HG03575 (cell line): Measurements from ENCODE around the gene GALNT5.
"Not testable (repeated sequence)": the region's sequence is repeated elsewhere in the genome, so short reads cannot be mapped to it uniquely, and the experiment has no call there.

Experiments
- ATAC-seq: cut with Tn5 transposase; IDR thresholded peaks from one replicate; pipeline ENCODE4 v1.9.1; 2021; ENCODE audit not compliant: unreplicated experiment, insufficient number of reproducible peaks, low FRiP score; ENCODE audit errors: extremely low read depth

GALNT5 gene

DNA sequence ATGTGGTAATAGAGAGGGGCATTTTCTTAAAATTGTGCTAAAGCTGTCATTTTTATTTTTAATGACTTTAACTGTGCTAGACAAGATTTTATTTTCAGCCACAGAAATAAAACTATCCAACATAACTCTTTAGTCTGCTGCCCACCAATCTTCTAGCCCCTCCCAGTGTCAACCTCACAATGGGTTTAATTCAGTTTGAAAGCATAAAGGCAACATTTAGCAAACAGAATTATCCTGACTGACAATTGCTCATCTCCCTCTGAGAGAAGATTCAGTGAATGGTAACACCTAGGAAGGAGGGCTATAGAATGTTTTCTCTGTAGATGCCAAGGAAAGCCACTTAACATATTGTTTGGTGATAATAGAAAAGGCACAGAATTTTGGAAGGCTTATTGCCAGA, 62.9 kb downstream of the GALNT5 start:
- ATAC-seq: no peak

GRCh38 chr2:157321466-157321865, 64.0 kb downstream of the GALNT5 start:
- ATAC-seq: no peak

DNA sequence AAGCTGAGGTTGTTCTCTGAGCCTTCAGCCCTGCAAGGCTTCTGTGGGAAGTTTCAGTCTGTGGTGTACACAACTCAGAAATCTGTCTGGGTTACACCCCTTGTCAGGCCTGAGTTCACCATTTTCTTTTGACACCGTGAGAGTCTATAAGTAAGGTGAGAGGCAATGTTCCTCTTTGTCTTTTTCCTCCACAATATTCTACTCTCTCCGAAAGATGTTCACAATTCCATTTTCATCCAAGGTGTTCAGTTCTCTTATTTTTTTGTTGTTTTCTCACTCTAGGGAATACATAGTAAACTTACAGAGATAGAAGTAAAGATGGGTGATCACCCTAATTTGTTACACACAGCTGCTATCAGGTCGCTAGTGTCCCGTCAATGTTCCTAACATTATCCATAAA, 64.9 kb downstream of the GALNT5 start:
- no peak for ATAC-seq

GRCh38 chr2:157324331-157324843, 66.9 kb downstream of the GALNT5 start:
- ATAC-seq: no peak

GRCh38 chr2:157325786-157326185, 68.3 kb downstream of the GALNT5 start, which contains the start of gene ERMN:
Gene ERMN (minus strand): TSS chr2:157325824. CDS start chr2:157325642, 182 bp downstream.
- ATAC-seq: no peak

- no peak for ATAC-seq
These were observed 69.2 kb downstream of the GALNT5 start for GRCh38 chr2:157326698-157327097.

DNA sequence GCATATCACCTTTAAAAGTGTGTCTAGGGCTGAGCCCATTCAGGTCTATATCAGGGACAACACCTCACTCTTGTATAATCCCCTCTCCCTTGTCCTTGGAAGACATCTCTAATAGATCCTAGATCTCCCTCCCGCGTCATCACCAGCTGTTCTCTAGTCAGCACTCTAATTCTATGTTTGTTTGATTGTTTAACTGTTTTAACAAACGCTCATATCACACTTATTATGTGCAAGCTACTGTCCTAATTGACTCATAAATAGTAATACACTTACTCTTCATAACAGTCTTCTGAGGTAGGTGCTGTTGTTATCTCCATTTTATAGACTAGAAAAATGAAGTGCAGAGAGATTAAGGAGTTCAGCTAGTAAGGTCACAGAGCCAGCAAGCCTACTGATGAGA, 69.7 kb downstream of the GALNT5 start:
- ATAC-seq: no peak

GRCh38 chr2:157327621-157328500, 70.4 kb downstream of the GALNT5 start:
- peak; percentile 97 for ATAC-seq

- ATAC-seq: no peak
These were observed 72.0 kb downstream of the GALNT5 start for GRCh38 chr2:157329524-157329923.

DNA sequence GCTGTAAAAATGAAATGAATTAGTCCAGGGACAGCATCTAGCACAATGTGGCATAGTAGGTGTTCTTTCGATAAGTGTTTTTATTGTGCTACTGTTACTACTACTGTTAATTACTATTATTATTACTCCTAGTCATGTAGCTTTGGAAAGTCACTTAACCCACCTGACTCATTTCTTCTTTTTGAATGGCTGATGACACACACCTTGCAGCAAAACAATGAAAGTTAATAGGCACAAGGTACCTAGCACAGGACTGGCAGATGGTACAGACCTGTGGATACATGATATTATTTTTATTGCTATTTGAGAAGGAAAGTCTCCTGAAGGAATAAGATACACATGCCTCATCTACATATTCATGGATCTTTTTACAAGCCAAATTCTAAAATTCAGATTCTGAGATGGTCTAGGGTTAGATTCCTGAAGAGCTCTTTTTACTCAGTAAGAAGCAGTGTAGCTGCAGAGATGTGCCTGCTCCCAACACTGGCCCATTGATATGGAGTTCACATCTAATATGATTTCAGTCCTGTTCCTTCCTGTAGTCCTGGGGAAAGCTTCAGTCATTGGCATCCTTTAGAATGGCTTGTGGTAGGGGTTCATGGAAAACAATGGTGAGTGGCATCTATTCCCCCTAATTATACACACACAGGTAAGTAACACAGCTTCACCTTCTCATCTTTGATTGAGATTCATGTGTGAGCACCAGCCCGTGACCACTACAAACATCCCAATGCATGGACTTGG, 76.0 kb downstream of the GALNT5 start:
- ATAC-seq: no peak

DNA sequence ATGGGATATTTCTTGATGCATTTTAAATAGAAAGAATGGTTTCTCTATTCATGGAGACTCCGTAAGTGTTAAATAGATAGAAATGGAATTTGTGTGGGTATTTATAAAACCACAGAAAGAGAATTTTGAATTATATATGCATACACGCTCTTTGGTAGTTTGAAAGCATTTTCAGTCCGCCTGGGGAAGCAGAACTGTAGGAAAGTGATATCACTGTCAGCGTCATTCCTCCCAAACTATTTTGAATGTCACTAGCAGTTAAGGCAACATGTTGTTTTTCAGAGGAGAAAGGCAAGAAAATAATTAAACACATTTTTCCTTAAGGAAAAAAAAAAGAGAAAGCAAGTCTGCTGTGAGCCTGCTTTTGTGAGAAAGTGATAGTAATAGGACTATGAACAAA, 76.8 kb downstream of the GALNT5 start:
- ATAC-seq: no peak

- ATAC-seq: no peak
These were observed 77.3 kb downstream of the GALNT5 start for GRCh38 chr2:157334797-157335196.

DNA sequence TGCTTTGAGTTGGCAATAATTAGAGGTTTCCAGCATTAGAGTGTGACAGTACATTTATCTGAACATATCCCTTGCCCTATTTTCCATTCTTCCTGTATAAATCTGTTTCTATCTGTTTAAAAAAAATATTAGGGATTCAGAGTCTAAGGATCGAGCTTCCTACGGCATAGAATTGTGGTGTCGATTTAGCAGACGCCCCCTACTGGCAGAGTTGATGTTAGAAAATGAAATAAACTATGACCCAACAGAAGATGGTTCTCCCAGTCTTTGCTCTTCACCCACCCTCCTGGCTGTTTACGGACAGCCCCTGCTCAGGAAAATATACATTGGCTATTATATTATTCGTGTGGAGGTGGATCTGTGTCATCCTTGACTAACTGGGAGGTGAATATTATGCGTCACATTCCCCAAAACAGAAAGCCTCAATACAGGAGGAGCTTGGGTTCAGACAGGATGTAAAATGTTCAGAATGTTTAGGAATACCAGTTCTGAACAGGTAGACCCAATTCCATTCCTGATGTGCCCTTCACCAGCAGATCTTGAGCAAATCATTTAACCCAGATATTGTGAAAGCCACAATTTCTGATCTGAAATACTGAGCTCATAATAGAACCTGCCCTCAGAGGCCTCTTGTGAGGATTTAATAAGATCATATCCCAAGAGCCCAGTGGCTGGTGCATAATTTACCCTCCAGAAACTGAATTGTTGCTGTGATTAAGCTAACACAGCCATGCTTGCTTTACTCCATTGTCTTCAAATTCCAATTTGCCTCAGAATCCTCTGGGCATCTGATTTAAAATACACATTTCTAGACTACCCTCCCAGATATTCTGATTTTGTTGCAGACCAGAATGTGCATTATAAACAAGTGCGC, 78.9 kb downstream of the GALNT5 start:
- ATAC-seq: no peak

- no peak for ATAC-seq
These were observed 80.5 kb downstream of the GALNT5 start for GRCh38 chr2:157337978-157338377.

- ATAC-seq: no peak
These were observed 82.6 kb downstream of the GALNT5 start for GRCh38 chr2:157339965-157340655.

GRCh38 chr2:157341381-157341780, 83.9 kb downstream of the GALNT5 start:
- ATAC-seq: not testable (repeated sequence)

- ATAC-seq: no peak
These were observed 88.3 kb downstream of the GALNT5 start for GRCh38 chr2:157345647-157346389.
